Keratinocyte (primary cell): ENCODE data around the gene SCAF4. TPM values are rescaled to one million over a fixed set of nuclear protein-coding genes. Genes with fewer than 3 reads are reported as not detected.
A peak's percentile ranks its signal among the peaks of the same experiment; 100 is the strongest.

Experiments
- DNase-seq: peaks from one replicate; pipeline ENCODE4 v3.0.0-alpha.2; 2011; ENCODE audit warnings: low read depth, missing footprints, low spot score
- FAIRE-seq: peaks from 2 replicates; lab custom pipeline; 2011; peaks lifted over from hg19 to GRCh38; lab: Jason Lieb, UNC
- H2AFZ ChIP-seq: 2 replicates; pipeline ENCODE4 v1.6.0; 2012; ENCODE audit warnings: low read length, control low read depth, inconsistent platforms; ENCODE audit not compliant: control insufficient read depth
- H3K27ac ChIP-seq: 2 replicates; pipeline ENCODE4 v1.5.1; 2011; ENCODE audit warnings: low read length; ENCODE audit not compliant: control insufficient read depth, insufficient read depth
- H3K27me3 ChIP-seq: 3 replicates; pipeline ENCODE4 v1.6.0; 2011; ENCODE audit warnings: low read length; ENCODE audit not compliant: control insufficient read depth, insufficient read depth; ENCODE audit errors: extremely low read depth
- H3K36me3 ChIP-seq, 2 experiments: 2 replicates in 1 of 2; 3 replicates in 1 of 2; pipeline ENCODE4 v1.5.1; 2011; ENCODE audit warnings: low read length in 2 of 2, mild to moderate bottlenecking in 1 of 2; ENCODE audit not compliant: control insufficient read depth in 2 of 2, insufficient read depth in 2 of 2; ENCODE audit errors: extremely low read depth in 1 of 2
- H3K4me1 ChIP-seq: 3 replicates; pipeline ENCODE4 v1.5.1; 2011; ENCODE audit warnings: low read length; ENCODE audit not compliant: control insufficient read depth, insufficient read depth; ENCODE audit errors: extremely low read depth
- H3K4me2 ChIP-seq: 3 replicates; pipeline ENCODE4 v1.6.0; 2011; ENCODE audit warnings: low read depth, low read length; ENCODE audit not compliant: control insufficient read depth, insufficient read depth; ENCODE audit errors: extremely low read depth
- H3K4me3 ChIP-seq, 3 experiments: fragments of 200-600 bp in 1 of 3; sonication (generic) in 1 of 3; 2 replicates in 2 of 3; 3 replicates in 1 of 3; pipeline ENCODE4 v1.5.1; 2011 to 2016; ENCODE audit warnings: low read length in 3 of 3, mild to moderate bottlenecking in 3 of 3, control low read depth in 2 of 3, inconsistent platforms in 1 of 3, low read depth in 1 of 3, mixed read lengths in 1 of 3, mixed run types in 1 of 3, moderate library complexity in 1 of 3; ENCODE audit not compliant: control insufficient read depth in 2 of 3, insufficient read depth in 2 of 3; ENCODE audit errors: extremely low read depth in 1 of 3
- H3K79me2 ChIP-seq: 2 replicates; pipeline ENCODE4 v1.6.0; 2012; ENCODE audit warnings: low read length; ENCODE audit not compliant: control insufficient read depth, insufficient read depth
- H3K9ac ChIP-seq: 3 replicates; pipeline ENCODE4 v1.6.0; 2011; ENCODE audit warnings: low read length; ENCODE audit not compliant: control insufficient read depth, insufficient read depth; ENCODE audit errors: extremely low read depth
- H3K9me1 ChIP-seq: 3 replicates; pipeline ENCODE4 v1.6.0; 2011; ENCODE audit warnings: low read length; ENCODE audit not compliant: control insufficient read depth, insufficient read depth; ENCODE audit errors: extremely low read depth
- H3K9me3 ChIP-seq: 2 replicates; pipeline ENCODE4 v1.5.1; 2012; ENCODE audit warnings: low read depth, low read length; ENCODE audit not compliant: control insufficient read depth
- H4K20me1 ChIP-seq: 3 replicates; pipeline ENCODE4 v1.6.0; 2011; ENCODE audit warnings: low read length; ENCODE audit not compliant: control insufficient read depth, insufficient read depth; ENCODE audit errors: extremely low read depth
- EZH2 ChIP-seq: IDR thresholded peaks from one replicate; pipeline ENCODE4 v1.6.1; 2012; ENCODE audit warnings: inconsistent platforms, mild to moderate bottlenecking, low read length, moderate library complexity
- dilution Hi-C: fragments of 300-500 bp; cut with MboI; formaldehyde crosslinking; loops from one replicate; pipeline ENCODE4 v1.7.0; 2020; ENCODE audit warnings: low sequenced_read_pairs; ENCODE audit not compliant: extremely low pct_ligation_motif_present
- polyA plus RNA-seq, 5 experiments: library from polyadenylated mRNA; depleted of rRNA in 3 of 5; stranded (reverse) in 3 of 5; stranded (forward) in 1 of 5; unstranded in 1 of 5; fragments of >200 nt; gene quantifications; 1 replicate in 1 of 5; 2 replicates in 3 of 5; 3 replicates in 1 of 5; pipeline versions ENCODE4 v1.2.1 to v1.2.3, GENCODE V29; 2011 to 2012; ENCODE audit warnings: missing spikeins in 2 of 5, low read depth in 1 of 5, low replicate concordance in 1 of 5
- TF ChIP-seq, protein P1 (sequence below), 3 experiments: IDR thresholded peaks in 1 of 3; conservative IDR thresholded peaks in 1 of 3; optimal IDR thresholded peaks in 1 of 3; 2 replicates in 2 of 3; 3 replicates in 1 of 3; pipeline versions ENCODE3 to v1.5.1; 2011; ENCODE audit warnings: low read length in 3 of 3, mild to moderate bottlenecking in 3 of 3, moderate library complexity in 2 of 3, control low read depth in 1 of 3, inconsistent platforms in 1 of 3; ENCODE audit not compliant: insufficient read depth in 2 of 3; ENCODE audit errors: extremely low read depth in 1 of 3

Gene SCAF4
- polyA plus RNA-seq, 1 donor (not counting 4 experiments of a cell fraction or from before 2014, with no cell fraction given) = 7.5 TPM

DNA sequence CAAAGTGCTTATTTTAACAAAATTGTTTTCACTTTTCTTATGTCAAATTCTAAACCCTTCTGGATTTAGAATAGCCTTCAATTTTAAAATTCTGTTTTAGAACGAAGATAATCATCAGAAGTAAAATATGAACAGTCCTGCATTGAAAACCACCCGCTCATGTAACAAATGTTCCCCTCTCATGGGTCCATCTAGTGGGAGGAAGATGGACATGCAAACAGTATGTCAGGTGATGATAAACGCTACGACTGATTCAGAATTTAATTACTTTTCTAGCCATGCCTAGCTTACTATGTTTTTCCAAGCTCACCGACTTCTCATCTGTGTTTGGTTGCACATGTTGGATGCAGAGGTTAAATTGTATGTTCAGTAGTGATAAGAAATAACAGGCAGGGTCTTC is 48.9 kb downstream of the SCAF4 start:
- no peaks in the 10 kb centered on the region for H3K27me3 ChIP-seq
- peaks cover 17 to 20% of the 10 kb centered on the region in 2 experiments for H3K36me3 ChIP-seq
- TF ChIP-seq, protein P1, sequence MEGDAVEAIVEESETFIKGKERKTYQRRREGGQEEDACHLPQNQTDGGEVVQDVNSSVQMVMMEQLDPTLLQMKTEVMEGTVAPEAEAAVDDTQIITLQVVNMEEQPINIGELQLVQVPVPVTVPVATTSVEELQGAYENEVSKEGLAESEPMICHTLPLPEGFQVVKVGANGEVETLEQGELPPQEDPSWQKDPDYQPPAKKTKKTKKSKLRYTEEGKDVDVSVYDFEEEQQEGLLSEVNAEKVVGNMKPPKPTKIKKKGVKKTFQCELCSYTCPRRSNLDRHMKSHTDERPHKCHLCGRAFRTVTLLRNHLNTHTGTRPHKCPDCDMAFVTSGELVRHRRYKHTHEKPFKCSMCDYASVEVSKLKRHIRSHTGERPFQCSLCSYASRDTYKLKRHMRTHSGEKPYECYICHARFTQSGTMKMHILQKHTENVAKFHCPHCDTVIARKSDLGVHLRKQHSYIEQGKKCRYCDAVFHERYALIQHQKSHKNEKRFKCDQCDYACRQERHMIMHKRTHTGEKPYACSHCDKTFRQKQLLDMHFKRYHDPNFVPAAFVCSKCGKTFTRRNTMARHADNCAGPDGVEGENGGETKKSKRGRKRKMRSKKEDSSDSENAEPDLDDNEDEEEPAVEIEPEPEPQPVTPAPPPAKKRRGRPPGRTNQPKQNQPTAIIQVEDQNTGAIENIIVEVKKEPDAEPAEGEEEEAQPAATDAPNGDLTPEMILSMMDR (optimal IDR thresholded peaks at IDR 0.05 in 1 of 3, IDR thresholded peaks at IDR 0.05 in 1 of 3, conservative IDR thresholded peaks at IDR 0.05 in 1 of 3; ENCODE audit: extremely low read depth in 1 of 3, insufficient read depth in 2 of 3, low read length in 3 of 3) = peak in 1 of 3 experiments; percentile 21
- no peak for TF ChIP-seq EZH2
- H3K4me2 ChIP-seq = no peak overlapping the region
- H3K27ac ChIP-seq = no peak overlapping the region
- no peak overlapping the region for H3K9ac ChIP-seq
- no peaks in the 10 kb centered on the region for H3K4me1 ChIP-seq
- no peaks in the 10 kb centered on the region for H4K20me1 ChIP-seq
- FAIRE-seq (no peak), DNase-seq (no peak)
- H3K79me2 ChIP-seq = no peaks in the 10 kb centered on the region
- H3K9me1 ChIP-seq = no peaks in the 10 kb centered on the region
- H2AFZ ChIP-seq = no peak overlapping the region
- H3K4me3 ChIP-seq = no peak overlapping the region
- dilution Hi-C loops = no loop called here
- H3K9me3 ChIP-seq = no peaks in the 10 kb centered on the region

DNA sequence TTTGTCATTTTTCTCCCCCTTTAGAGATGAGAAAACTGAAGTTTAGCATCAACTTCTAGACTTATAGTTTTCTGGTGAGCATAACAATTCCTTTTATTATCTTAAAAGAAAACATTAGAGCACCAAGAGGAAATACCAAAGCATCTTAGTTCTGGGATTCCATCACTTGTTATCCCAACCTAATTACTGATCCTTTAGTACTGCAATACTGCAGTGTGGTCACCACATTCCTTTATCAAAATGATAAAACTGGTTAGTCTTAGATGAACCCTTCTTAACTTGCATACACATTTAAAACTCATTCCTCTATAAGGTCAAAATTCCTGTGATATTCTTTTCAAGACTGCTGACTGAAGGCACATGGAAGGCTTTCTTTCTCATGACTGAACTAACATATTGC is 49.3 kb downstream of the SCAF4 start:
- no peak overlapping the region for H3K4me3 ChIP-seq
- H3K27me3 ChIP-seq = no peaks in the 10 kb centered on the region

More for the DNA sequence above, 49.3 kb downstream of the SCAF4 start:
- Histone ChIP-seq H4K20me1 (no peaks in the 10 kb centered on the region), H3K9ac (no peak overlapping the region), H3K27ac (no peak overlapping the region), H2AFZ (no peak overlapping the region), H3K4me1 (no peaks in the 10 kb centered on the region), H3K36me3 (peaks cover 15 to 20% of the 10 kb centered on the region in 2 experiments), H3K79me2 (no peaks in the 10 kb centered on the region), H3K9me3 (no peaks in the 10 kb centered on the region), H3K9me1 (no peaks in the 10 kb centered on the region), H3K4me2 (no peak overlapping the region)
- FAIRE-seq (no peak), DNase-seq (no peak)
- TF ChIP-seq, protein P1 (optimal IDR thresholded peaks at IDR 0.05 in 1 of 3, IDR thresholded peaks at IDR 0.05 in 1 of 3, conservative IDR thresholded peaks at IDR 0.05 in 1 of 3; ENCODE audit: extremely low read depth in 1 of 3, insufficient read depth in 2 of 3, low read length in 3 of 3) = no peak
- no peak for TF ChIP-seq EZH2
- dilution Hi-C loops = no loop called here
